Effector memory CD8-positive, alpha-beta T cell (primary cell): ENCODE measurements around the gene POSTN.
"Not testable (repeated sequence)": the region's sequence is repeated elsewhere in the genome, so short reads cannot be mapped to it uniquely, and the experiment has no call there.

Source experiments
- ATAC-seq: fragments of 150-1000 bp; cut with Tn5 transposase; replicated peaks from 2 replicates; pipeline ENCODE4 v1.10.0; 2021; ENCODE audit warnings: mild to moderate bottlenecking, moderate library complexity
- DNase-seq, 3 experiments: peaks; one replicate each; pipeline ENCODE4 v3.0.0; 2021
- H3K27ac Mint-ChIP-seq, 2 donors: one replicate each; pipeline ENCODE4 v1.8.0; 2022; ENCODE audit warnings: mild to moderate bottlenecking in 2 of 2, mixed read lengths in 2 of 2, moderate library complexity in 2 of 2
- H3K27me3 Mint-ChIP-seq, 2 donors: one replicate each; pipeline ENCODE4 v1.8.0; 2022; ENCODE audit warnings: mixed read lengths in 2 of 2
- H3K36me3 Mint-ChIP-seq: one replicate; pipeline ENCODE4 v1.8.0; 2022; ENCODE audit warnings: mild to moderate bottlenecking, moderate library complexity, mixed read lengths; ENCODE audit not compliant: insufficient read depth
- H3K4me1 Mint-ChIP-seq, 2 donors: one replicate each; pipeline ENCODE4 v1.8.0; 2022; ENCODE audit warnings: low read depth in 2 of 2, mixed read lengths in 2 of 2
- H3K4me3 Mint-ChIP-seq, 2 donors: one replicate each; pipeline ENCODE4 v1.8.0; 2022; ENCODE audit warnings: mild to moderate bottlenecking in 2 of 2, mixed read lengths in 2 of 2, moderate library complexity in 2 of 2
- H3K9me3 Mint-ChIP-seq, 2 donors: one replicate each; pipeline ENCODE4 v1.8.0; 2022; ENCODE audit warnings: mixed read lengths in 2 of 2

Gene POSTN

DNA sequence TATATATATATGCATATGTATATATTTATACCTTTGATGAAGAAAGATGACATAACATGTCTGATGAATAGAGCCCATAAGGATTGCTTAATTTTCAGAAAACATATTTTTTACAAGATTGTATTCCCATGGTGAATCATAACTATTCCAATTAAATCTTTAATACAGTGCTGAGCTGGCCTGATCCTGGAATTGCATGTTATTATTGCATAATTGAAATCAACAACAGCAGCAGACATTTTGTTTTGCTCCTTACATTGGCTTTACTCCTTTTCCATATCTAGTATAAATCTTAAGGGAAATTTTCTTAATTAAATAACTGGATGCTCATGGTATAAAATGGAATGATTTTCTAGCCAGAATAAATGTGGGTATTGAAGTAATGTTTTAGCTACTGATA is 22.0 kb downstream of the POSTN start:
- Mint-ChIP-seq H3K9me3 (no peaks in the 10 kb centered on the region), H3K4me3 (no peak overlapping the region), H3K4me1 (no peaks in the 10 kb centered on the region), H3K36me3 (no peaks in the 10 kb centered on the region), H3K27me3 (no peaks in the 10 kb centered on the region), H3K27ac (no peak overlapping the region)
- ATAC-seq (no peak), DNase-seq (no peak)

DNA sequence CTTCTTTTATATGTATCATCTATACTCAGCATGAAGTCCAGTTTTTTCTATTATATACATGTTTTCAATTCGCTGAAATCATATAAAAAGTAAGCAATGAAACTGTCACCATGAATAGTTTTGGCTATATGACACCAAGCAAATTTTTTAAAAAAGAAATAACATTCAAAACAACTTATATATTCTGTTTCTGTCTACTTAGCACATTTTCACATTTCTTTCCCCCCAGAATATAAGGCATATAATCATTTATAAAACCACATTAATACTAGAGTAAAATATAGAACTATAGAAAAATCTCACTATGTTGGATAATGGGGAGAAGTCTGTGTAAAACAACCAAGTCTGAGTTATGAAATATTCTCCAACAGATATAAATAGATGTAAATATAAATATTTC is 33.1 kb downstream of the POSTN start:
- H3K27ac Mint-ChIP-seq, result no peak overlapping the region
- no peaks in the 10 kb centered on the region for H3K36me3 Mint-ChIP-seq
- DNase-seq (no peak), ATAC-seq (no peak)
- H3K9me3 Mint-ChIP-seq, result peaks cover 0 to 3% of the 10 kb centered on the region in 2 donors
- H3K4me3 Mint-ChIP-seq, result no peak overlapping the region
- no peaks in the 10 kb centered on the region for H3K4me1 Mint-ChIP-seq
- no peaks in the 10 kb centered on the region for H3K27me3 Mint-ChIP-seq

DNA sequence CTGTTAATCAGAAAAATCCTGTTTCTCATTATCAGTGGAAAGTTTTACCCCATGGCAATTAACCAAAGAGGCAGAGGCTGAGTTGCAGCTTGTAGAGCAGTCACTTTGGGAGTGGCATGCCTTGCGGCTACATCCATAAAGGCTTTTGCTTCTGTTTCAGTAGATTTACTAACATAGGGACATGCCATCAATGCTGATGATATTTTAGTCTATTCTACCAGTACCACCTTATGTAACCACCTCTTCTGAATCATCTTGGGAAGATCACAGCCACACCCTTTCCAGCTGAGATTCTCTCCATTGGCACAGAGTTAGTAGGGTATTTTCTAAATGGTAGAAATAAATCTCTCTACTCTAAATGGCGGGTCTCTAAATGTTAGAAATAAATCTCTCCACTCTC is 37.5 kb downstream of the POSTN start:
- ATAC-seq, result no peak
- no peaks in the 10 kb centered on the region for H3K27me3 Mint-ChIP-seq

DNA sequence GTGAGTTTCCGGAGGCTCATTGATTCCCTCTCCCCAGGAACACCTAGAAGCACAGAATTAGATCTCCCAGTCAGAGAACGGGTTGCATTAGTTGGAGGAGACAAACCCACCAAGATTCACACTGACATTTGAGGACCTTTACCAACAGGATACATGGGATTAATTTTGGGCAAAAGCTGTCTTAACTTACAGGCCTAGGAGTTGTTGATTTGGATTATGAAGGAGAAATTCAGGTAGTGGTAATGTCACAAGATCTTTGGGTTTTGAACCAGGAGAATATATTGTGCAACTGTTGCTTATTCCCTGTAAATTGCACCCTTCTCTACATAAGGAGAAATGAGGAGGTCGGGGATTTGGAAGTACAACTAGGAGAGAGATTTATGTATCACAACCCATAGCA is 38.0 kb downstream of the POSTN start:
- no peaks in the 10 kb centered on the region for H3K36me3 Mint-ChIP-seq
- H3K4me1 Mint-ChIP-seq, result no peaks in the 10 kb centered on the region
- no peak overlapping the region for H3K4me3 Mint-ChIP-seq
- peaks cover 6 to 18% of the 10 kb centered on the region in 2 donors for H3K9me3 Mint-ChIP-seq
- peak overlapping the region in 1 of 2 donors; percentile 33 for H3K27ac Mint-ChIP-seq
- no peak for DNase-seq
- no peak for ATAC-seq
- no peaks in the 10 kb centered on the region for H3K27me3 Mint-ChIP-seq

More for the DNA sequence above, 37.5 kb downstream of the POSTN start:
- Mint-ChIP-seq H3K9me3 (peaks cover 6 to 18% of the 10 kb centered on the region in 2 donors), H3K36me3 (no peaks in the 10 kb centered on the region), H3K27ac (peak overlapping the region in 1 of 2 donors; percentile 33), H3K4me1 (no peaks in the 10 kb centered on the region), H3K4me3 (no peak overlapping the region)
- DNase-seq, result no peak

DNA sequence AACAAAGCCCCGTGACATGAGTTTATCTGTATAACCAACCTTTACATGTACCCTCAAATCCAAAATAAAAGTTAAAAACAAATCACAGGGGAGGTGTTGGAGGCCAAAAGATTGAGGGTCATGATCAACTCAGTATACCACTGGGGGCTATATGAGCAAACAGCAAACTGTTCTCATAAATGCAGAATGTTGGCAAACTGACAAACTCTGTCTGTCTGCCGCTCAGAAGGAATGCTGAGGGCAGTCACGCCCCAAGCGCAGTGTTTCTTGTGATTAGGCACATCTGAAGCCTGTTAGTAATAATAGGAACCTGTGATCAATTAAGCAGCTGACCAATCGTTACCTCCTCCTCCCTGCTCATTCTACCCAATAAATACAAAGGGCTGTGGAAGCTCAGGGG is 39.8 kb downstream of the POSTN start:
- H3K27ac Mint-ChIP-seq, H3K4me1 Mint-ChIP-seq, H3K4me3 Mint-ChIP-seq, H3K27me3 Mint-ChIP-seq, DNase-seq, ATAC-seq, H3K36me3 Mint-ChIP-seq: not testable (repeated sequence)
- H3K9me3 Mint-ChIP-seq, result peaks cover 8 to 18% of the 10 kb centered on the region in 2 donors

DNA sequence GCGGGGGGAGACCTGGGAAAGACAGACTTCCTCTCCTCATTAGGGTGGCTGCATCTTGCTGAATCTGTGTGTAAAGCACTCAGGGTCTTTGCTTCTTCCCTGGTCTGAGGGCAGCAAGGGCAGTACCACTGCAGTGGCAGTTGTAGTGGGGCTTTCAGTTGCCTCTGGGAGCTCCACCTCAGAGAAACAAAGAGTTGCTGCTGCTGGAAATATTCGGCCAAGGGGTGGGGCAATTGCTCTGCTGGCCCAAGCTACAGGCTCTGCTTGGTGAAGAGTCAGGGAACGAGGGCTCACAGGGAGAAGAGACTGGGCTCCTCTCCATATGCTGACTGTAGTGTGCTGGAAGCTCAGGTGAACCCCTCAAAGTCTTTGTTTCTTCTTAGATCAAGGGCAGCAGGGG is 52.5 kb downstream of the POSTN start:
- DNase-seq (no peak), ATAC-seq (no peak)
- no peak overlapping the region for H3K27ac Mint-ChIP-seq
- H3K9me3 Mint-ChIP-seq, result peaks cover 0 to 7% of the 10 kb centered on the region in 2 donors
- no peaks in the 10 kb centered on the region for H3K27me3 Mint-ChIP-seq
- peaks cover 5% of the 10 kb centered on the region for H3K36me3 Mint-ChIP-seq
- H3K4me3 Mint-ChIP-seq, result no peak overlapping the region
- H3K4me1 Mint-ChIP-seq, result no peaks in the 10 kb centered on the region

DNA sequence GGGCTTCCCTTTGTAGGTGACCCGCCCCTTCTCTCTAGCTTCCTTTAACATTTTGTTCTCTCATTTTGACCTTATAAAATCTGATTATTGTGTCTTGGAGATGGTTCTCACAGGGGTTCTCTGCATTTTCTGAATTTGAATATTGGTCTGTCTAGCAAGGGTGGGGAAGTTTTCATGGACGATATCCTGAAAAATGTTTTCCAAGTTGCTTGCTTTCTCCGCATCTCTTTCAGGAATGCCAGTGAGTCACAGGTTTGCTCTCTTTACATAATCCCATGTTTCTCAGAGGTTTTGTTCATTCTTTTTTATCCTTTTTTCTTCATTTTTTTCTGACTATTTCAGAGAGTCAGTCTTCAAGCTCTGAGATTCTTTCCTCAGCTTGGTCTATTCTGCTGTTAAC is 53.6 kb downstream of the POSTN start:
- ATAC-seq, result no peak
- no peaks in the 10 kb centered on the region for H3K27me3 Mint-ChIP-seq

DNA sequence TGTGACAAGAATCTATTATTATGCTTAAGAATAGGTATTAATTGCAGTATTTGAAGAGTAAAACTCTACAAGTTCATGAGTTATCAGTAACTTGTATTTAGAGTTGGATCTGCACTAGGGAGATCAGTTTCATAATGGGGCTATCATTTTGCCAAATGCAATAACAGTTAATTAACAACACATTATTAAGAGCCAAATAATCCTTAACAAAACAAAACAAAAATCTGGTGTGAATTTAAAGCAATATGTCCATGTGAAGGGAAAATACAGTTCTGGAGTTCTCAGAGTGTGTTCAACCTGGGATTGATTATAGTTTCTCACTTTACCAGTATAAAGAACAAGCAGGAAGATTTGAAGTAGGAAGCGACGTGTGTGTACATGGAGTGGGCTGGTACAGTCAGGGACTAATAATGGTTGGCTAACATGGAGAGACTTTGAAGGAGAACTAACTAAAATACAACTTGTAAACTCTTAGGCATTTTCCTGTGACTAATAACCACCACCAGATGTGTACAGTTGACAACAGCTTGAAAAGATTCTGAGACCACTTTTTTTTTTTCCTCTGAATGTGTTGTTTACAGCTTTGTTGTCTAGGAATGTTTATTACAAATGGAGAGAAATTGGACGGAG is 58.5 kb downstream of the POSTN start:
- DNase-seq, result no peak
- ATAC-seq, result no peak
- no peak overlapping the region for H3K4me3 Mint-ChIP-seq
- no peak overlapping the region for H3K27ac Mint-ChIP-seq
- H3K9me3 Mint-ChIP-seq, result peaks cover 13 to 15% of the 10 kb centered on the region in 2 donors
- no peaks in the 10 kb centered on the region for H3K27me3 Mint-ChIP-seq
- H3K36me3 Mint-ChIP-seq, result no peaks in the 10 kb centered on the region
- no peaks in the 10 kb centered on the region for H3K4me1 Mint-ChIP-seq

More for the DNA sequence above, 53.6 kb downstream of the POSTN start:
- Mint-ChIP-seq H3K27ac (no peak overlapping the region), H3K4me1 (no peaks in the 10 kb centered on the region), H3K36me3 (peaks cover 1% of the 10 kb centered on the region), H3K4me3 (no peak overlapping the region), H3K9me3 (peaks cover 4 to 11% of the 10 kb centered on the region in 2 donors)
- DNase-seq, result no peak

DNA sequence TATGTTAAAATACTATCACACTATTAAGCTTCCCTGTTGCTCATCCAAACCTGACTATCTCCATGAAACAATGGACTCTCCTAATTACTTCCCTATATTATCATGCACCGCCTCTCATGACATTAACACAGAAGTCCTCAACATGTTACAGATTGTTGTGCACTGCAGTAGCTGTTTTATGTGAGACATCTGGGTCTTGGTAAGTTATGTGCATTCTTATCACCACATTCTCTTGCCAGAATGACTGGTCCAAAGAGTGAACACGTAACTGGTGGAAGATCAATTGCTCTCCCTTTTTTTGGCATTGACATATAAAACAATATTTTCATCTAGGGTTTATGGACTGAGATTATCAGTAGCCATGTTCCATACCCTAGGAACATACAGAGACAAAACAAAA is 59.4 kb downstream of the POSTN start:
- no peak for DNase-seq
- Mint-ChIP-seq H3K36me3 (no peaks in the 10 kb centered on the region), H3K27ac (no peak overlapping the region), H3K27me3 (no peaks in the 10 kb centered on the region), H3K4me3 (no peak overlapping the region), H3K4me1 (no peaks in the 10 kb centered on the region), H3K9me3 (peaks cover 12 to 15% of the 10 kb centered on the region in 2 donors)
- ATAC-seq, result no peak

DNA sequence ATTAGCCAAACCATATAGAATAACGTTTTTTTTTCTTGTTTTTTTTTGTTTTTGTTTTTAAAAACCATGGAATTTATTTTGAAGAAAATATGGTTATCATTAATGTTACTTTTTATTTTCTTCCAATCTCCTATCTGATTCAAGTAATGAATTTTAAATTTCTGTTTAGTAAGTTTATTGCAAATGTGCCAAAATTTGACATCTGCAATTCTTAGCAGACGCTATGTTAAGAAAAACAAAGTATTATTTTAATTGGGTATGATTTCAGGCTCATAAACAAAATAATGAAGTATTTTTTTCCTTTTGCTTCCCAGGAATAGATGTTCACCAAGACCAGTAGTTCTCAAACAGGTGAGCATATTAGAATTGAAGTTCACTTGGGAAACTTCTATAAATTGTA is 63.1 kb downstream of the POSTN start:
- Mint-ChIP-seq H3K4me3 (no peak overlapping the region), H3K27me3 (no peaks in the 10 kb centered on the region), H3K27ac (no peak overlapping the region), H3K4me1 (no peaks in the 10 kb centered on the region), H3K9me3 (peaks cover 15 to 23% of the 10 kb centered on the region in 2 donors), H3K36me3 (no peaks in the 10 kb centered on the region)
- no peak for DNase-seq
- ATAC-seq, result no peak

DNA sequence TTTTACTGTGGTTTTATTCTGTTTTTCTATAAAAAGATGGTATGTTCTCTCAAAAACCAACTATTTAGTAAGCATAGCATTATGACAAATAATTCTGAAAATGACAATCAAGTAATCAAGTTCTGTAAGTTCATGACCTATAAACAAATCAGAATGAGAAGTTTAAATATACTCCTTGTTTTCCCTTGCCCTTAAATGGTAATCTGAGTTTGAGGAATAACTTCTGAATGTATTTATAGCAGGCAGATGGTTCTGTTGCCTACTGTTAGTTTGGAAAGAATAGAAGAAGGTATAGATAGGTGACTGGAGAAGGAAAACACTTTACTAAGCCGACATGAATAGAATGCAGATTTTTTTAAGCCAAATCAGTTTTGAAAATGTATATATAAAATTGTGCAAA is 63.9 kb downstream of the POSTN start:
- H3K27ac Mint-ChIP-seq, result no peak overlapping the region
- H3K27me3 Mint-ChIP-seq, result no peaks in the 10 kb centered on the region
- H3K9me3 Mint-ChIP-seq, result peaks cover 13 to 15% of the 10 kb centered on the region in 2 donors
- no peak overlapping the region for H3K4me3 Mint-ChIP-seq
- no peaks in the 10 kb centered on the region for H3K4me1 Mint-ChIP-seq
- H3K36me3 Mint-ChIP-seq, result no peaks in the 10 kb centered on the region
- ATAC-seq (no peak), DNase-seq (no peak)

DNA sequence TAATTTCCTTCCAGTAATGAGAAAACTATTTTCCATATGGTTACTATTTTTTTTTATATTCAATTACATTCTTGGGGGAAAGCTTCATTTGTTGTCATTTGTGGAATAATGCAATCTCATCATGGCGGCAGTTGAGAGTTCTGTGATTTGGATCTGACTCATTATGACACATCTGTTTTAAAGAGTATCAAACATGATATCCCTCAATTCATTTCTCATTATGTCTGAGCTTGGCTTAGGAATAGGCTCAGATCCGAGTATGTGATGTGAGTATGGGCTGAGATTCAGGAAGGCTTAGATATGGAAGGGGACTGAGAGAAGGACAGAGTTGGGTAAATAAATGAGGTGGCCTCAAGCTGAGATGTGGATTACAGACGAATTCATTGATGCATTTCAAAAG is 64.4 kb downstream of the POSTN start:
- no peak overlapping the region for H3K27ac Mint-ChIP-seq
- DNase-seq (no peak), ATAC-seq (no peak)
- H3K9me3 Mint-ChIP-seq, result peaks cover 13 to 15% of the 10 kb centered on the region in 2 donors
- no peaks in the 10 kb centered on the region for H3K4me1 Mint-ChIP-seq
- no peaks in the 10 kb centered on the region for H3K36me3 Mint-ChIP-seq
- H3K27me3 Mint-ChIP-seq, result no peaks in the 10 kb centered on the region
- no peak overlapping the region for H3K4me3 Mint-ChIP-seq

DNA sequence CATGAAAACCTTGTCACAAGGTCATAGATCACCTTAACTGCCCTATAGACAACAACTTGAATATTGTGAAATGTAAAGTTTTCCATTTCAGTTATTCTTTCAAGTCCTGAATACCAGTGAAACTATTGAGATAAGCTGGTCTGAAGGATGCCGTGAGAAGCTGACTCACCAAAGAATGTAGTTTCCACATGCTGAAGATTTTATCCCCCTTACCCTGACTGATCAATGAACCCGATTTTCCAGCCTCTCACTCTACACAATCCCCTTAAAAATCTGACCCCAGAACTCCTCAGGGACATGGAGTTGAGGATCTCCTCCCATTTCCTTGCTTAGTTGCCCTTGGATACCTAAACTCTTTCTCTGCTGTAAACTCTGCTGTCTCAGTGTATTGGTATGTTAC is 67.5 kb downstream of the POSTN start:
- Mint-ChIP-seq H3K4me1 (no peaks in the 10 kb centered on the region), H3K36me3 (peaks cover 4% of the 10 kb centered on the region), H3K27me3 (no peaks in the 10 kb centered on the region), H3K4me3 (no peak overlapping the region), H3K27ac (no peak overlapping the region), H3K9me3 (peaks cover 9 to 11% of the 10 kb centered on the region in 2 donors)
- no peak for ATAC-seq
- no peak for DNase-seq

DNA sequence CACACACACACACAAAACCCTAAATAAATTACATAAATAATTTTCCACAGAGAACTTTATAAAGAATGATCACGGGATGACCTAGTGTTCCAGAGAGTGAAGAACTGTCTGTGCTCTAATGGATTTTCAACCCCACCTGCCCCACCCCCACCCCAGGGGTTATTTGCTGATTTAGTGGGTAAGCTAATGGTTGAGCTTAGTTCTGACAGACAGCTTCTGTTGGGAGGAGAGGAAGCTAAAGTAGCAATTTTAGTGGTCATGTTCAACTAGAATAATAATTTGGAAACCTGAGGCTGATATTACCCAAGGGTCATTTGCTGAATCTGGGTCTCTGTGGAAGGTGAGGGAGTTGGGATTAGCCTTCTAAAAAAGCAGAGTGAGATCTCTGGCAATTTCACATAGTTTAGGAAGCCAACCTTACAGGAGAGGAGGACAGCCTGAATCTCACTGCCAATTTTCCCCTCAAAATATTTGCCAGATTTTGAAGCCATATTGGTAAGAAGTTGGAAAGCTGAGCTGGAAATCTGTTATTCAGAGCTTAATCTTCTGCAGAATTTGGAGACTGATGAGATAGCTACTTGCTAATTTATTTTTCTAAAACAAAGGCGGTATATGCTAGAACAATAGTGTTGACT is 68.7 kb downstream of the POSTN start:
- Mint-ChIP-seq H3K36me3 (peaks cover 4% of the 10 kb centered on the region), H3K27ac (no peak overlapping the region), H3K4me3 (no peak overlapping the region), H3K27me3 (no peaks in the 10 kb centered on the region), H3K4me1 (no peaks in the 10 kb centered on the region), H3K9me3 (peaks cover 7 to 8% of the 10 kb centered on the region in 2 donors)
- ATAC-seq (no peak), DNase-seq (no peak)
